M059J (cell line): ENCODE results near the gene SFT2D2. TPM values are rescaled to one million over a fixed set of nuclear protein-coding genes. Genes with fewer than 3 reads are reported as not detected.
A peak's percentile ranks its signal among the peaks of the same experiment; 100 is the strongest.

Source experiments
- DNase-seq: peaks from one replicate; pipeline ENCODE4 v3.0.0-alpha.2; 2012; ENCODE audit warnings: low read depth
- total RNA-seq: library from RNA; depleted of rRNA; stranded (reverse); fragments of >200 nt; shearing (Covaris generic); gene quantifications from 2 replicates; pipeline ENCODE4 v1.2.3, GENCODE V29; 2014

SFT2D2 gene
- total RNA-seq, 1 experiment from 2014 or later, result 49.0 TPM

- DNase-seq, result no peak
Measured at GRCh38 chr1:168223261-168223660, 2.5 kb upstream of the SFT2D2 start.

- DNase-seq, result peak; percentile 62
Measured at GRCh38 chr1:168223681-168224540, 1.9 kb upstream of the SFT2D2 start.

DNA sequence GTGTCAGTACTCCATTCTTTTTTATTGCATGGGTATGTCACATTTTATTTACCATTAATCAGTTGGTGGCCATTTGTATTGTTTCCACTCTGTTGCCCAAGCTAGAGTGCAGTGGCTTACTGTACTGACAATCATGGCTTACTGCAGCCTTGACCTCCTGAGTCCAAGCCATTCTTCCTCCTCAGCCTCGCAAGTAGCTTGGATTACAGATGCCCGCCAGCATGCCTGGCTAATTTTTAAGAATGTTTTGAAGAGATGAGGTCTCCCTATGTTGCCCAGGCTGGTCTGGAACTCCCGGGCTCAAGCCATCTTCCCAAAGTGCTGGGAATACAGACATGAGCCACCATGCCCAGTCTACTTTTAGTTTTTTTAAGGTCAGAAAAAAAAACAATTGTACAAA, 813 bp upstream of the SFT2D2 start:
- DNase-seq, result no peak

DNA sequence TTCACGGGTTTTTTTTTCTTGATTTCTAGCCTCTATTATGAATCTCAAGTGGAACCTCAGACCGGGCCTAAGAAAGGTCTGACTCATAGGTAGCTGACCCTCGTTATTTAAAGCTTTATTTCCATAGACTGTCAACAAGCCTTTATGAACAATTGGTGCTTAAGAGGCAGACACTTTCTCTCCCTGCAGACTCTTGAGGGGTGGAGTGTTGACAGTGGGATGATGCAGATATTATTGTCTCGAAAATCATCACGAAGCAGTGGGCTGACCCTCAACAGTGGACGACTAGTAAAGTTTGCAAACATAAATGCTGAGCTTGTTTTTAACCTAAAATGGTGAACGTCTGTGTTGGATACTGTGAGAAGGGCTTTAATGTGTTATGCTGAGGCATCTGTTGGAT, 1.8 kb downstream of the SFT2D2 start:
- peak; percentile 67 for DNase-seq

DNA sequence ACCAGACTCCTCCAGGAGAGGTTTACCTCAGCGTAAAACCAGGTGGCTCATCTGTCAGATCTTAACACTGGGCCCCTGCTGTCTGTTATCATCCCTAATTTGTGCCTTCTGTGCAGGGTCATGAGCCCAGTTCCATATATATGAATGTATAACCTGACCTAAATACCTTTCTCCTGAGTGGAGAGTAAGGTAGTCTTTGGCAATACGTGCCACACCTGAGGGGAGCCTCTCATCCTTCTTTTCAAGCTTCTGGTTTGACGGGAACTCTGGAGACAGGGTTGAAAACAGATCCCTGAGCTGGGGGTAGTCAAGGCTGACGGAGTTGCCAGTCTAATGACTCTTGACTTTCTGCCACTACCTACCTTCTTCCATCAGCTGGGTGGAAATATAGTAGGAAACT, 4.1 kb downstream of the SFT2D2 start:
- no peak for DNase-seq

DNA sequence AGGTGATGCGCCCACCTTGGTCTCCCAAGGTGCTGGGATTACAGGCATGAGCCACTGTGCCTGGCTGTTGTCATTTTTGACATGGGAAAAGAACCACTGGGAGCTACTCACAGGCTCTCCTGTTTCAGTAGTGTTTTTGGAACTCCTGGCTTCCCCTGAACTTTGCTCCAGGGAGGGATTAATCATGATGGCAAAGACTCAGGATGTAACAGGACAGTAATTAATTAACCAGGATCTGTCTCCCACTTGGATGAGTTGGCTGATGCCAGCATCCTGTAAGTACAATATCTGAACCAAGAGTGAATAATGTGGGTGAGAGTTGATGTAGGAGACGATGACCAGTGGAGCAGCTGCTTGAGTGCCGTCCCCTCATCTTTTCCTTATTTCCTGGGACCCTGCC, 4.9 kb downstream of the SFT2D2 start:
- DNase-seq, result no peak

DNA sequence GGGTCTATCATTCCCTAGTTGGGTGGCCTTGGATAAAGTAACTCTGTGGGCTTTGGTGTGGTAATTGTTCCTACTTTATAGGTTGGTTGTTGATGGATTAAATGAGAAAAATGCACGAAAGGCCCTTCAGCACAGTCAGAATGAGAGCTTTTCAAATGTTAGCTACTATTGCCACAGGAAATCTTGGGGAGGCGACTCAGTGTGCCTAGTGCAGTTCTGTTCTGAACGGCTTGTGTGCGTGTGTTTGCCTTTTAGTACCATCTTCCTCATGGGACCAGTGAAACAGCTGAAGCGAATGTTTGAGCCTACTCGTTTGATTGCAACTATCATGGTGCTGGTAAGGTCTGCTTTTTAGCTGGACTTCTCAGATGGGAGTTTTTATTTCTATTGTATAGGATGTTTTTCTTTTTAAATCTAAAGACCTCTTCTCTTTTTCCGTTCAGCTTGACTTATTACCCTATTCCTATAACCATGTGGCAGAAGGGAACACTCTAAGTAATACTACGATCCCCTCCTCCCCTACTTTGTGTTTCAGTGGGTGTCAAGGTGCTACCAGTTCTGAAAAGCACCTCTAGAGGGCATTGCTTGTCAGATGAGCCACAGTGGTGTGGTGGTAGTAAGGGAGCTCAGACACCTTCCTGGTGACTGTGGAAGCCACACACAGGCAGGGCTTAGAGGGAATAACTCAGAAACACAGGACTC, 9.2 kb downstream of the SFT2D2 start:
- peak; percentile 65 for DNase-seq

GRCh38 chr1:168235548-168235885, 9.7 kb downstream of the SFT2D2 start:
- no peak for DNase-seq

- no peak for DNase-seq
Measured at GRCh38 chr1:168235937-168236336, 10.1 kb downstream of the SFT2D2 start.

DNA sequence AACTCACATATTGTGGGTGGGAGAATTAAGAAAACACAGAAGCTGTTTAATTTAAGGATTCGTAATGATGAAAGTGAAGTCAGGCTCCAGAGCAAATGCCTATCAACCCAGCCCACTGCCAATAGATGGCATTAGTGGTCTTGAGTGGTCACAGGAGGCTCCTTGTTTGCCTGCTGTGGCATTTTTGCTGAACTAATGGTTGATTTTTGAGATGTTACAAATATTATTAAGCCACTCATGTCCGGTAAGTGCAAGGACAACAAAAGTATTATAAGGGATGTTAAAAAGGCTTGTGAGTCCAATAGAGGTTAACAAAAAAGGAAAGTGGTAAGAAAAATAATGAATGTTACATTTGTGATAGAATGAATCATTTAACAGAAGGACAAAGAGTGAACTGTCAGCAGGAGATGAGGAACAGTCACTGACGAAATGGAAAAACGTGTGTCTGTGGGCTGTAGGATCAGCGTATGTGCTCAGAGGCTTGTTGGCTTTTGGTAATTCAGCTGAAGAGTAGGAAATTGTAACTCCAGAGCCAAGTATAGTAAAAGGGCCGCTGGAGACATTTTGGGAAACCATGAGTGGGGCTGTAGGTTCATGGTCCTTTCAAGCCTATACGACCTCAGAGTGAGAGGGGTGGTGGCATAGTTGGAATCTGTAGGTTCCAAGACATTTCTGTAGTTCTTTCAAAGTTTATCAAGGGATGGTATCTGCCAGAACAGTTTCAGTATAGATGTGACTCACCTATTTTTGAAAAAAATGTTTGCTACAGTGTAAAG, 11.2 kb downstream of the SFT2D2 start:
- no peak for DNase-seq

GRCh38 chr1:168243198-168243597, 17.4 kb downstream of the SFT2D2 start:
- DNase-seq, result no peak

DNA sequence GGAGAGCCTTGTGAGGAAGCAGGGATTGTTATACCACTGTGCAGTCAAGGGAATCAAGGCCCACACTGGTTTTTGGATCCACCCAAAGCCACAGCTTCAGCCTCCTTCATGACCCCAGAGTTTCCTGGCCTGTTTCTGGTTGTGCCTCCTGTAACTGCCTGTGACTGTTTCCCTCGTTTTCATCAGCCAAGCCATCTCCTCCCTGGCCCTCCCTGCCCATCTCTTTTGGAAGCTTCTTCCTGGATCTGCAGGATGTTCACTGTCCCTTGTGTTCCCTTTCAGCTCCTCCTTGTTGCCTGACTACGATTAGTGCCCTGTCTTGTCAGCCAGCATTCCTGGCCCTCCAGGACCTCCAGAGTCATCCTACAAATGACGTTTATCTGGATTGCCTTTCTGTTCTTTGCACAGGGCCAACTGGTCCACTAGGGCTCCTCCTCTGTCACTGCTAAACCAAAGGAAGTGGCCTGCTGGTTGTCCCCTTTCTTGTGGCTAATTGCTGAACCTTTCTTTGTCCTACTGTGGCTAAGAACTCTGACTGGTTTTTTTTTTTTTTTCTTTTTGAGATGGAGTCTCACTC, 17.9 kb downstream of the SFT2D2 start:
- no peak for DNase-seq

DNA sequence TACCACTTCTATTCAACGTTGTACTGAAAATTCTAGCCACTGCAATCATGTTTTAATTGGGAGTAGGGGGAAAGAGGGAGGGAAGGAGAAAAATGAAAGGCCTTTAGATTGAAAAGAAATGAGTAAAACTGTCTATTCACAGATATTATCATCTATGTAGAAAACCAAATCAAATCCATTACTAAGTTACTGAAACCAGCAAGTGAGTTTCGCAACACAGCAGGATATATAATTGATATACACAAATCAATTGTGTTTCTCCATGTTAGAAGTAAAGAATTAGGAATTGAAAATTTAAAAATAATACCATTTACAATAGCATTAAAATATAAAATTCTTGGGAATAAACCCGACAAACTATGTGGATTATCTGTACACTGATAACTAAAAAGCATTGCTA, 19.2 kb downstream of the SFT2D2 start:
- DNase-seq, result no peak

- no peak for DNase-seq
Measured at GRCh38 chr1:168246506-168246905, 20.7 kb downstream of the SFT2D2 start.

DNA sequence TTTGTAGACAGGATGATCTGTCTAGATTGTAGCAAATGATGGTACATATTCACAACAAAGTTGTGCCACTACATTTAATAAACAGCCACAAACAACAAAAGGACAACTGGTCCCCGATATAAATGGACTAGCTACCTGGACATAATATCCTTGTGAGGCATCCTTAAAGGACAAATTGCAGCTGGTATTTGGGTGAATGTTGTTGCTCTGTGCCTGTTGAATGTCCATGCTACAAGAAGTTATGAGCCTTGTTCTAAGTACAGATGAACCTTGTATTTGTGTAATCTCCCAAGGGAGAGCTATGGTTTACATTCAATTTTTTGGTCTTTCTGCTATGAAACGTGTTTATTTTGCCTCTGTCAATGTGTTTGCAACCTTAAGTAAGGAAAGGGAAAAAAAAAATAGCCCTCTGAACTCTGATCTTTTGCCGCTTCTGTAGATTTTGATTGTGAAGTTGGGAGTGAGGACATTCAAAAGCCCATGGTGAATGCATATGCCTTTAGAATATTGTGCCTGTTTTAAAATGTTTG, 26.5 kb downstream of the SFT2D2 start:
- DNase-seq, result no peak

GRCh38 chr1:168256164-168256563, 30.4 kb downstream of the SFT2D2 start:
- DNase-seq, result no peak

DNA sequence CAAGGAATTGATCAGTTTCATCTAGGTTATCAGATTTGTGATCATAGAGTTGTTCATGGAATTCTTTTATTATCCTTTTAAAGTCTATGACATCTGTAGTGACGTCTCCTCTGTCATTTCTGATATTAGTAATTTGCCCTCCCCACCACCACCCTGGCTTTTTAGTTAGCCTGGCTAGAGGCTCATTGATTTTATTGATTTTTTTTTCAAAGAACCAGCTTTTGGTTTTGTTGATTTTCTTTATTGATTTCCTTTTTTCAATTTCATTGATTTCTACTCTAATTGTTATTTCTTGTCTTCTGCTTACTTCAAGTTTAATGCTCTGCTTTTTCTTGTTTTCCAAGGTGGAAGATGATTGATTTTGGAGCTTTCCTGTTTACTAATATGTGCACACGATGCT, 31.6 kb downstream of the SFT2D2 start:
- DNase-seq, result no peak

- no peak for DNase-seq
Measured at GRCh38 chr1:168259567-168259966, 33.8 kb downstream of the SFT2D2 start.

DNA sequence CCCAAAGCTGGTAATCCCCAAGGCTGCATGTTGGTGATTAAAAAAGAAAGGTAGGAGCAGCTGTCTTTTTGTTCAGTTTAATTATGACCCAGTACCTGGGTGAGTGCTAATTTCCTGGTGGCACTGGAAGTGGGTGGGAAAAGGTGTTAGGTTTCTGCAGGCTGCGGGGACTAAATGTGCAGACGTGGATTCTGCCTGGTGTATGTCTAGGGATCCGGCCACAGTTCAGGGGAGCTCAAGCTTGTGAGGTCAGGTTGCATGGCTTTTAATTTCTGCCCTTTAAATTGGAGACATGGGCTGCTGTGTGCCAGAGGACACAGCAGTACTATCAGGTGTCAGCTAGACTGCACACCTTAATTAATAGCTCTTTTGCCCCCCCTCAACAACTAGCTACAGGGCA, 34.6 kb downstream of the SFT2D2 start:
- no peak for DNase-seq

- peak; percentile 60 for DNase-seq
Measured at GRCh38 chr1:168261390-168261789, 35.6 kb downstream of the SFT2D2 start.

DNA sequence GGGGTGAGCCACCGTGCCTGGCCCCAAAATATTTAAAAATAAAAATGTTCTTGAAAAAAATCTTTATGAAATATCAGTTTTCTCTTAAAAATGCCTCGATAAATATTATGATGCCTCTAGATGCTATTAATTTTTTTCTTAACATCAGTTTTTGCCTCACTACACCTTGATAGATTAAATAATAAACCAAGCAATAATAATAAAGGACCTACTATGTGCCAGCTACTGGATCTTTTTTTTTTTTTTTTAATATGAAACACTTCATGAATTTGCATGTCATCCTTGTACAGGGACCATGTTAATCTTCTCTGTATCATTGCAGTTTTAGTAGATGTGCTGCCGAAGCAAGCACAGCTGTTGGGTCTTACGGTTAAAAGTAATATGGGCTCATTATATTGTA, 37.3 kb downstream of the SFT2D2 start:
- no peak for DNase-seq

DNA sequence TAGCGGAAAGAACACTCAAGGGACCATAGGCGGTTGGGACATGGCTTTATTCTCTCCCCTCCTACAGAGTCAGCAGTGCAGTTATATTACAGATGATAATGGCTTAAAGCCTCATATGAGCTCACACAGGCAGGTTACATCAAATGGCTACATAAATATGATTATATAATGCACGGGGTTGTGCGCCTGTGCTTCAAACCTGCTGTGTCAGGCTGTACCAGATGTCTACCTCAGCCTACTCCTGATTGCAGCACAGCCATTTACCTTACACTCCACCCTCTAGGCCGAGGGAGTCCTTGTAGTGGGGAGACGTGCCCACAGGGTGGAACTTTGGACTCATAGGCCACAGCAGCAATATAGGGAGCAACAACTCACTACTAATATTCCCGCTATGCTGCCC, 38.5 kb downstream of the SFT2D2 start:
- no peak for DNase-seq
